NCI-H2029 (cell line): ENCODE data around the gene IMP4.
A peak's percentile ranks its signal among the peaks of the same experiment; 100 is the strongest.

Experiments used
- DNase-seq: peaks from one replicate; lab custom pipeline; 2025; lab: John Stamatoyannopoulos, UW

Gene IMP4

GRCh38 chr2:130357864-130358263, 15.2 kb downstream of the IMP4 start:
- no peak for DNase-seq

GRCh38 chr2:130358420-130359350, 16.0 kb downstream of the IMP4 start:
- DNase-seq: no peak

GRCh38 chr2:130359466-130359865, 16.8 kb downstream of the IMP4 start:
- DNase-seq: no peak

GRCh38 chr2:130363479-130363878, 20.8 kb downstream of the IMP4 start:
- no peak for DNase-seq

- no peak for DNase-seq
Observed at GRCh38 chr2:130365075-130365474, 22.4 kb downstream of the IMP4 start.

- DNase-seq: no peak
Observed at GRCh38 chr2:130365963-130366362, 23.3 kb downstream of the IMP4 start.

GRCh38 chr2:130366720-130367119, 24.0 kb downstream of the IMP4 start:
- DNase-seq: no peak

- DNase-seq: no peak
Observed at GRCh38 chr2:130368786-130369185, 26.1 kb downstream of the IMP4 start.

GRCh38 chr2:130369311-130369964, 26.7 kb downstream of the IMP4 start:
- no peak for DNase-seq

- DNase-seq: no peak
Observed at GRCh38 chr2:130369965-130370341, 27.3 kb downstream of the IMP4 start.

GRCh38 chr2:130370490-130370889, 27.8 kb downstream of the IMP4 start:
- no peak for DNase-seq

- peak; percentile 59 for DNase-seq
Observed at GRCh38 chr2:130371723-130372054, 29.0 kb downstream of the IMP4 start.

- peak; percentile 66 for DNase-seq
Observed at GRCh38 chr2:130372055-130372832, 29.5 kb downstream of the IMP4 start.

- DNase-seq: no peak
Observed at GRCh38 chr2:130372833-130373807, 30.4 kb downstream of the IMP4 start.

- DNase-seq: no peak
Observed at GRCh38 chr2:130373808-130374365, 31.2 kb downstream of the IMP4 start.

- no peak for DNase-seq
Observed at GRCh38 chr2:130374587-130375290, 32.0 kb downstream of the IMP4 start.

- DNase-seq: no peak
Observed at GRCh38 chr2:130375291-130376266, 32.9 kb downstream of the IMP4 start.

- DNase-seq: no peak
Observed at GRCh38 chr2:130376433-130377293, 34.0 kb downstream of the IMP4 start.
